Measurements from ENCODE around the gene MYO5A.
A peak's percentile ranks its signal among the peaks of the same experiment; 100 is the strongest.
"Not testable (repeated sequence)": the region's sequence is repeated elsewhere in the genome, so short reads cannot be mapped to it uniquely, and the experiment has no call there.

Gene MYO5A

DNA sequence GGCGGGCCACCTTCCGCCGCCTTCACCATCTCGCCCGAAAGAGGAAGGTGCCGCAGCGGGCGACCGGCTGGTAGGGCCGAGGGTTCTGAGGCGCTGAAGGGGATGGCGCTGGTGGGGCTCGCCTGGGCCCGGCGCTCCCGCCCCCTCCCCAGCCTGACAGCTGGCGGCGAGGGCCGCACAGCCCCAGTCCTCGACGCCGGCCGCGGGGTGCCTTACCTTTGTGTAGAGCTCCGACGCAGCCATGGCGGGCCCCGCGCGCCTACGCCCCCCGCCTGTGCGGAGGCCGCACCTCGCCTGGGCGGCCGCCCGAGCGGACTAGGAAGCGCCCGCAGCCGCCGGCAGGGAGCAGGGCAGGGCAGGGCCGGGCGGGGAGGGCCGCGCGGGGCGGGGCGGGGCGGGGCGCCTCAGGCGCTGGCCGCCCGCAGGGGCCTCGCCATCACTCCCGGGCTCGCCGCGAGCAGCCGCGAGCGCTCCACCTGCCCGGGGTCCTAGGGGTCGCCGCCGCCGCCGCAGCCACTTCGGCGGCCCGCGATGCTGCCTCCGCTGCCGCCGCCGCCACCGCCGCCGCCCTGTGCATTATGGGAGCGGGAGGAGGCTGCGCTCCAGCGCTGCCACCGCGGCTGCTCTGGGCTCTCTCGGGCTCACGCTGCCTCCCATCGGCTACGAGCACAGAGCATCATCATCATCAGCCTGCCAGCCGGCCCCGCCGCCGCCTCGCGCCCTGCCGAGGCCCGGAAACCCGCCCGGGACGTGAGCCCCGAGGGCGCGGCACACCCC is at the start of gene MYO5A:
Gene MYO5A (minus strand): TSS at position 317 of the 777 bp plus-strand sequence. CDS start 74 bp downstream, at position 243.
- DNase-seq: peak; percentile 76

DNA sequence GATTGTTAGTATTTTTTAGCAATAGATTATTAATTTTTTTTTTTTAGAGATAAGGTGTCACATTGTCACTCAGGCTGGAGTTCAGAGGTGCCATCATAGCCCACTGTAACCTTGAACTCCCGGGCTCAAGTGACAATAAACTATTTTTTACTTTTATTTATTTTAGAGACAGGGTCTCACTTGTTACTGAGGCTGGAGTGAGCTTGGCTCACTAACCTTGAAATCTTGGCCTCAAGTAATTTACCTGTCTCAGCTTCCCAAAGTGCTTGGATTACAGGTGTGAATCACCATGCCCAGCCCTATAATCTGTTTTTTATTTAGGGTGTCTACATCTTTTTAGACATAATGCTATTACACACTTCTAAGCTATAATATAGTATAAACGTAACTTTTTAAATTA is 48.0 kb upstream of the MYO5A start:
- DNase-seq: no peak

DNA sequence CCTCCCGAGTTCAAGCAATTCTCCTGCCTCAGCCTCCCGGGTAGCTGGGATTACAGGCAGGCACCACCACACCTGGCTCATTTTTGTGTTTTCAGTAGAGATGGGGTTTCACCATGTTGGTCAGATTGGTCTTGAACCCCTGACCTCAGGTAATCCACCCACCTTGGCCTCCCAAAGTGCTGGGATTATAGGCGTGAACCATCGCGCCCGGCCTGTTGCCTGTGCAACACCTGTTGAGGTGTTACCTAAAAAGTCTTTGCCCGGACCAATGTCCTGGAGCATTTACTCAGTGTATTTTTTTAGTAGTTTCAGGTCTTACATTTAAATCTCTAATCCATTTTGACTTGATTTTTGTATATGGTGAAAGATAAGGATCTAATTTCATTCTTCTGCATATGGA is 46.9 kb upstream of the MYO5A start:
- DNase-seq: not testable (repeated sequence)

DNA sequence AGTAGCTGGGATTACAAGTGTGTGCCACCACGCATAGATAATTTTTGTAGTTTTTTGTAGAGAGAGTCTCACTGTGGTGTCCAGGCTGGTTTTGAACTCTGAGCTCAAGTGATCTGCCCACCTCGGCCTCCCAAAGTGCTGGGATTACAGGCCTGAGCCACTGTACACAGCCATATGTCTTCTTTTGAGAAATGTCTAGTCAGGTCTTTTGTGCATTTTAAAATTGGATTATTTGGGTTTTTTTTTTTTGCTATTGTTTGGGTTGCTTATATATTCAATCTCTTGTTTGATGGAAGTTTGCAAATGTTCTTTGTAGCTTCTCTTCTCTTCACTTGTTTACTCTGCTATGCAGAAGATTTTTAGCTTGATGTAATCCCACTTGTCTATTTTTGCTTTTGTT is 46.4 kb upstream of the MYO5A start:
- DNase-seq: no peak

DNA sequence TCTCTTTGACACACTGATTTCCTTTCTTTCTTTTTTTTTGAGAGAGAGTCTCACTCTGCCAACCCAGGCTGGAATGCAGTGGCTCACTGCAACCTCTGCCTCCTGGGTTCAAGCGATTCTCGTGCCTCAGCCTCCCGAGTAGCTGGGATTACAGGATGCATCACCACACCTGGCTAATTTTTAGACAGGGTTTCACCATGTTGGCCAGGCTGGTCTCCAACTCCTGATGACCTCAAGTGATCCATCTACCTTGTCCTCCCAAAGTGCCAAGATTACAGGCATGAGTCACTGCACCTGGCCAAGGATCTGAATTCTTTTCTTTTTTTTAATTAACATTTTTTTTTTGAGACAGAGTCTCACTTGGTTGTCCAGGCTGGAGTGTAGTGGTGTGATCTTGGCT is 45.9 kb upstream of the MYO5A start:
- not testable (repeated sequence) for DNase-seq

DNA sequence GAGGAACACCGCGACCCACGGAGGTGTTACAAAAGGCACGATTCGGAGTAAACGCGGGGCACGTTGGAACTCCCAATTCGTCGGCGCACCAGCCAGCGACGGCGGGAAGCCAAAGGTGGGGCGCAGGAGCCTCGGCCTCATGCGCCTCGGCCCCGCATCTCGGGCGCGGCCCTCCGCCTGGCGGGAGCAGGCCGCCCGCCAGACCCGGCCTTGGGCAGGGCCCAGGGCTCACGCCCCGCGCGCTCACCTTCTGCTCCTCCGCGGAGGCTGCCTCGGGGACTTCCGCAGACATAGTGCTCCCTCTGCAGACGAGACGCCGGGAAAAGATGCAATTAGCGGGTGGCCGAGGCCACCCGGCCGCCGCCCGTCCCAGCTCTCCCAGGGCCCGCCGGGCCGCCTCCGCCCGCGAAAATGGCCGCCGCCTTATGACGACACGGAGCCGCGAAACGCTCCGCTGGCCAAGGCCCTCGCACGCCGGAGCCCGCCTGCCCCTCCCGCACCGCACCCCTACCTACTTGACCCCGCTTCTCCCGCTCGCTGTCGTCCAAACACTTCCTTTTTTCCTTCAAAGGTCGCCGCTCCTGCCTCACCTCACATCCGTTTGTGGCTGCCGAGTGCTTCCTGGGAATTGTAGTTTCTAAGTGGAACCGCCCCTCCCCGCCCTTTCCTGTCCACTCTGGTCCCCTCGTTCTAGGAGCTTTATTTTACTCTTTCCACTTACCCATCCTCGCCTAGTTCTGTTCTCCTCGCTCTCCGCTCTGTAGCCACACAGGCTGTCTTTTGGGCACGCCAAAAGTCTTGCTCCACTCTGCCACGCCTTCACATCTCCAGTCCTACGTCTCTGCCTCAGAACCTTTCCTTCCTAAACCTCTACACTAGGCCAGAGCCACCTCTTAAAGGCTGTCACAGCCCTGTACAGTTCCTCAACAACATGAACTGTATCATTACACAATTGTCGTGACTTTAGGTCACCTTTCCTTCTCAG is 40.2 kb upstream of the MYO5A start, which contains the start of gene ARPP19:
Gene ARPP19 (minus strand): TSS at position 430 of the 985 bp plus-strand sequence. CDS start 138 bp downstream, at position 292.
- DNase-seq: peak; percentile 91

DNA sequence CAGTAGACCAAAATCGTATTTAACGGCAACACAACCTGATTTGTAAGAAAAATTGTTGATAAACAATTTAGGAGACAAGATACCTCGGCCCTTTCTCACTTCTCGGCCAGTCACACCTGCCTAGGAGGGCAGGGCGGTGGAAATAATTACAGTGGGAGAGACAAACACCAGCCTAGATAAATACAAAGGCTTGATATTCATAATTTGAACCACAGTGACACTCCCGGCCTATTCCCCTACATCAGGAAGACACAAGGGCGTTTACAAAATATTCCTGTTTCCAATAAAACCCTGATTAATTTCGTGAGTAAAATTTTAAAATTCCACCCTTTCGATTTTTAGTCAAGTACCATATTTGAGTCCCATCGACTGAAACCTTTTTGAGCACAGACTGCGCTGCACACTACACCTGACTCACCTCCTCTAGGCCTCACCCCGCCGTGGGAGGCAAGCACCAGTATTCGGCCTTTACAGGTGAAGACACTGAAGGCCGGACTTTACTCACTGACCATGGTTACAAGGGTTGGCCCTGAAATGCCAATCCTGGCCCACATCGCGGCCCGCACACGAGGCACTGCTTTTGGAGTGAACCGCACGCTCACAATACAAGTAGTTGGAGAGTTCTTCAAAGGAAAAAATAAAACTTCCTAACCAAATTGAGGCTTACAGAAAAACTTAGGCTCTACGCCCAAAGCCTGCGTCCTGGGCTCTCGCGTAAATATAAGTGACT is 39.4 kb upstream of the MYO5A start:
- peak; percentile 43 for DNase-seq

DNA sequence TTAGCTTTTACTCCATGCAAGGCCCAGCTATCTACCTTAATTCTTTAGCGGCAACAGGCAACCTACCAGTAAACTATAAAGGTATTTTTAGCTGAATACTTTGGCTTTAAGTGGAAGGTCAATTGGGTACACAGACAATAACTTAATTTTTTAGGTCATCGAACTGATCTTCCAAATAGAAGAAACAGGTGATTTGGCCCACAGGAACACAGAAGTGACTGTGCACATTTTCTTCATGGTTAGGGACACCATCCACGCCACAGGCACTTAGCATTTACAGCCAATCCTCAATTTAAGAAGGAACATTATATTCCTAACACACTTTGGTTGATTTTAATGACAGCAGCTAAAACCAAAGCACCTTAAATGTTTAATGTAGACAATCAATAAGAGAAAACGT is 38.2 kb upstream of the MYO5A start:
- DNase-seq: no peak

DNA sequence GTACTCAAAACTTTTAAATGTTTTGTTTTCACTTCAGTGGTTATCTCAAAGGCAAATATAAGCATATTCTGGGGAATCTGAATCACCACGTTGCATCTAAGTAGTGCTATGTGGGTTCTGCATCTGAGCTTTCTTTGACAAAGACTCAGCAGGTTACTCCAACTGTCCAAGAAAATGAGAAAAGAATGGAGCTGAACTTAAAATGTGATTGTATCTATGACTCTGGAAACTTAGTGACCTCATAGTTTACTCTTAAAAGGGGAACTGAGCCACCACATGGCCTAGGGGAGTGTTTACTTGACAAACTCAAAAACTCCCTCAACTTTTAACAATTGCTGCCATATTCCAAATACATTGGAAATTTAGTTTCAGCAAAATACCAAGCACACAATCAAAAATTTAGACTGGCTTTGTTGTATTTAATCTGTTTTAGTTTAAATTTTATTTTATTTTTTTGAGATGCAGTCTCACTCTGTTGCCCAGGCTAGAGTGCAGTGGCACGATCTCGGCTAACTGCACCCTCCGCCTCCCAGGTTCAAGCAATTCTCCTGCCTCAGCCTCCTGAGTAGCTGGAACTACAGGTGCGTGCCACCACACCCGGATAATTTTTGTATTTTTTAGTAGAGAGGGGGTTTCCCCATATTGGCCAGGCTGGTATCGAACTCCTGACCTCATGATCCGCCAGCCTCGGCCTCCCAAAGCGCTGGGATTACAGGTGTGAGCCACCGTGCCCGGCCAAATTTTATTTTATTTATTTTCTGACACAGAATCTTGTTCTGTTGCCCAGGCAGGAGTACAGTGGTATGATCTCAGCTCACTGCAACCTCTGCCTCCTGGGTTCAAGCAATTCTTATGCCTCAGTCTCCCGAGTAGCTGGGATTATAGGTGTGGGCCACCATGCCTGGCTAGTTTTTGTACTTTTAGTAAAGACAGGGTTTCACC is 37.0 kb upstream of the MYO5A start:
- not testable (repeated sequence) for DNase-seq

DNA sequence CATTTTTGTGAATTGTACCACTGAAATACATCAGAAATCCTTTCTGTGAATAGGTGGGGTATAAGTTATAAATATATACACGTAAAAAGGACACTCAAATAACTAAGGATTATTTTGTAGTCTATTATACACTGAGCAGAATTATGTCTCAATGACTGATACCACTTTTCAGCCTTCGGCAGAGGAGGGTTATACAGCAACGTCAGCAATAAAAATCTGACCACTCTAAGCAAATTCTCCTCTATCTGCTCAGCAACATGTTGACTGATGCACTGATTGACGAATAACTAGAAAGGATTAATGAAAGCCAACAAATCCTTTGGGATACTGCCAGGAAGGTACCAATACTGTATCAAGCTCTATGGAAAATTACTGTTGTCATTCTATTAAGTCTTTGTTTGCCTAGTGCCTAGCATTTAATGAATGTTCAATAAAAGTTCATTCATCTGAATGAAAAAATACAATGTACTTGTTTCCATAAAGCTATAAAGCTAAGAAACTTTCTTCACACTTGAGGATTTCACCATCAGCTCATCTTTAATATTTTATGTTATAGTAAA is 34.9 kb upstream of the MYO5A start:
- no peak for DNase-seq

DNA sequence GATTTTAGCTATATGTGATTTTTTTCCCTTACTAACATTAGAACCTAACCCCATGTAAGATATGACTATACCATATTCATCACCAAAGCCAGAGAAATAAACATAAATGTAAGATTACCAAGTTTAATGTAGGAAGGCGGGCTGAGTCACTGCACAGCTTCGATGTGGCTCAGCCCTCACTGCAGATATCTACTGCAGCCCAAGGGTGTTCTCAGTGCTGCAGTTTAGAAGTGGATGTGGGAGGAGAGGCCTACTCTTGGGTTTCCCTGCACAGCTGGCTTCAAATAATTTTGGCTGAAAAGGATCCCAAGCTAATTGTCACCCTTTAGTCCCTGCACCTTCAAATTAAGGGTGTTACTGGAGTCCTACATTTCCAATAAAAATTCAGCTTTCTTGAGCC is 30.9 kb upstream of the MYO5A start:
- DNase-seq: no peak

DNA sequence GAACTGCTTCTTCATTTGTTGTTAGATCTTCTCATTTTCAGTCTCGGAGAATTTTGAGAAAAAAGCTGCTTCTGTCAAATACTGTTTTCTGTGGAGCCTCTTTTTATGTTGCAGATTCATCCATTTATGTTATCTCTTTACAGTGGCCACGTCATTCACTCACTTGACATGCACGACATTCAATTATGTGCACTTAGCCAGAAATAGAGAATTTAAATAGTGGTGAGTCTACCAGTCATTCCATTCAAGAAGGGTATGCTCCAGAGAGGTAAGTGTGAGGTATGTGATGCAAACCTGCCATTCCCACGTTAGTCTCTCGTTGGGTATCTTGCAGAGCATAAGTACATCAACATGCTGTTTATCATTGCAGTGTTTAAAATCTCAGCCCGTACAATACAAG is 30.3 kb upstream of the MYO5A start:
- DNase-seq: no peak

DNA sequence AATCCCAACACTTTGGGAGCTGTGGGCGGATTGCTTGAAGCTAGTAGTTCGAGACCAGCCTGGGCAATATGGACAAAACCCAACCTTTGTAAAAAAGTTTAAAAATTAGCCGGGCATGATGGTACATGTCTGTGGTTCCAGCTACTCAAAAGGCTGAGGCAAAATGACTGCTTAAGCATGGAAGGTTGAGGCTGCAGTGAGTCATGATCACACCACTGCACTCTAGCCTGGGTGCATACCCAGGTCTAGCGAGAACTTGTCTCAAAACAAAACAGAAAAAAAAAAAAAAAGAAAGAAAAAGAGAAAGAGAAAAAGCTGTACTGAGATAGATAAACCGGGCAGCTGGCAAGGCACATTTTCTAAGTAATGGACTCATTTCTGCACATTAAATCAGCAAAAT is 29.5 kb upstream of the MYO5A start:
- DNase-seq: no peak

DNA sequence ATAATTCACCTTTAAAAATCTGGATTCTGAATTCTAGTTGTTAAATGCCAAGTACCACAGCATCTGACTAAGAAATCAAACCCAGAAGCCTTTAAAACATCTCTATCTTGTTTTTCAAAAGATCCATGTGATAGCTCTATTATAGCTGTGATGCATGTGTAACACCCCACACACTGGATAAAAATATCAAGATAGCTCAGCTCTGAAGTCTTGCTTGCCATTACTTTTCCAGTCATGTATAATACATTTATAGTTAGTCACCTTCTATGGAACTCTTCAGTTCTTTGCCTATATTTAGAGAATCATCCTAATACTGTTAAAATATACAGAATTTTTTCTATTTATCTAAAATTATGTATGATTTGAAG is 28.6 kb upstream of the MYO5A start:
- no peak for DNase-seq

DNA sequence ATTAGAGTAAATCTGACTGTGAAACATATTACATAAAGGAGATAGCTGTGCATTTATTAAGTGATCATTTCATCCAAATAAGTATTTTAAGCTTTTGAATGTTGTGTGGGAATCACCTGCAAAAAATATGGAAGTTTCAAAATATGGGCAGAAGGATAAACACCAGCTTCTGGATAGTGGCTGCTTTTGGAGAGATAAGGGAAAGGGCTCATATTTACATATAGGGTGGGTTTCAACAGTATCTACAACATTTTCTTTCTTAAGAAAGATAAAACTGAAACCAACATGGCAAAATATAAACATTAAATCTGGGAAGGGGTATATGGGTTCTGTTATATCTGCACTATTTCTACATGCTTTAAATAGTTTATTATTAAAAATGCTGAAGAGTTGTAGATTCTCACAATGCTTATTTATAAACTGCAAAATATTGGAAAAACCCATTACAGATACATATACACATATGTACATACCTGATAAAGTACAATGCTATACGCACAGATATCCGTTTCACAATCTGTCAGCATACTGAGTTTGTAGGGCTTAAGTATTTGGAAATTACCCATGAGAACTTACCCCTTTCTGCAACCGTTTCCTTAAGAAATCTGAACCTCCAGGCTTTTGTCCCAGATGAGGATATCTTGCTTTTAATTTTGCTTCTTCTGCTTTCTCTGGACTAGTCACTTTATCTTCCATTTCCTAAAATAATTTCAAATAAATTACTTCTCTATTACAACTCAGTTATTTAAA is 28.0 kb upstream of the MYO5A start:
- no peak for DNase-seq

DNA sequence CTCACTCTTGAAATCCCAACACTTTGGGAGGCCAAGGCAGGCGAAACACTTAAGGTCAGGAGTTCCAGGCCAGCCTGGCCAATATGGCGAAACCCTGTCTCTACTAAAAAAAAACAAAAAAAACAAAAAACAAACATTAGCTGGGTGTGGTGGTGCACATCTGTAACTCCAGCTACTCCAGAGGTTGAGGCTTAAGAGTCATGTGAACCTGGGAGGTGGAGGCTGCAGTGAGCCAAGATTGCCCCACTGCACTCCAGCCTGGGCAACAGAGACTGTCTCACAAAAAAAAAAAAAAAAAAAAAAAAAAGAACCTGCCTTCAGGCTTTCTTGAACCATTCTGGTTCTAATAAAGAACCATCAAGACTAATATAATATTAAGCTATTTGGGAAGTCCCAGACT is 23.6 kb upstream of the MYO5A start:
- no peak for DNase-seq

DNA sequence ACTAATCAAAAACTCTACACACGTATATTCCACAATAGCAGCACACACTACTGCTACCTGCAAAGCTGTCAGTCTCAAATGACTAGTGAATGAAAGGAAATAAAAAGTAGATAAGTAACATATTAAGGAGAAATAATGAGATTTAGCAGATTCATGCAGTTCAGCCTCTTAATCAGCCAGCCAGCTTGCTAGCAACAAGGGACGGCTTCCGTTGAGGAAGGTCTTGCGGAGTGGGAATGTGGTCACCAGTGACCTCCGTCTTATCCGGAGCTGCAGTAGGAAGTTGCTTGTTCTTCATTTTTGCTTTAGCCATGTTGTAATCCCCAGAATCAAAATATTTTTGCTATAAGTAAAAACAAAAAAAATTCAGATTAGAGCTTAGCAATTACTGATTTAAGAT is 23.1 kb upstream of the MYO5A start:
- no peak for DNase-seq

DNA sequence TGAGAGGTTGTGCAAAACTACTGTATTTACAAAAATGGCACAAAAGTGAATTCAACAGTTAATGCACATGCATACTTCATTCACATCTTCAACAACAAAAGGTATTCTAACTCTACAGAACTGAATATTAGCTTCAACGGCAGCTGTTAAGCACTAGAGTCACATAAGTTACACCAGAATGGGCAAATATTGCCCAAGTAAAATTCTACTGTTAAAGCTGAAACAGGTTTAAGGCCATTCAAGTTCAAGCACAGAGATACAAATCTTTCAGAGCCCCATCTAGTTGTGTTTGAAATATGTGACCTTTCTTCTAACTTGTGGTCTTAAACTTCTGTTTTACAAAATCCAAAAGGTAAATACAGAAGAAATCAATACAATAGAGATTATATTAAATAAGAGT is 22.5 kb upstream of the MYO5A start:
- not testable (repeated sequence) for DNase-seq

DNA sequence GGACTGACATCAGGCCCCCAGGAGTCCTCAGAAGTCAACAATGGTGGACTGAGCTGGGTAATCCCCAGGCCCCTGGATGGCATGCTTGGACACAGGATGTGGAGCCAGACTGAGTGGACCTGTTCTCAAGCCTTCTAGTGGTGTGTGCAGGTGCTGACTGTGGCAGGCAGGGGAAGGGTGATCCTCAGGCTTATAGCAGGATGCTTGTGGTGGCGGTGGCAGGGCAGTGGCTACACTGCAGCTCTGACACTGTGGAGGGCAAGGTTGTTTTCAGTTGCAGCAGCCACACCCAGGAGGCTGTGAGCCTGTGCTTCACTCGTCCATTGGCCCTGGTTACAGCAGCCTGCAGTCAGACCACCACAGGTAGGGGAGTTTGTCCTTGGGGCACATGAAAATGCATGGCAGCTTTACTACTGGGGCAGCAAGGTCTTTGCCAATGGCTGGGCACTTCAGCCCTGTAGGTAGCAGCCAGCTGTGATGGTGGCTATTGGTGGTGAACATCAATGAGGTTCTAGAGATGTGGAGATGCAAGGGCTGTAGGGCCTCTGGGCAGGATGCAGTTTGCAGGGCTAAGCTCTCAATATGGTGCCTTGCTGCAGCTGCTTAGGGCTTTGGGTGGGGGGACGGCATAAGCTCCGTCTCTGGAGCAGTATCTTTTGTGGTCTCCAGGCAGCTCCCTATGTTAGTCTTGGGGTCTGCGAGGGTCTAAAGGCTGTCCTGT is 17.5 kb upstream of the MYO5A start:
- no peak for DNase-seq

DNA sequence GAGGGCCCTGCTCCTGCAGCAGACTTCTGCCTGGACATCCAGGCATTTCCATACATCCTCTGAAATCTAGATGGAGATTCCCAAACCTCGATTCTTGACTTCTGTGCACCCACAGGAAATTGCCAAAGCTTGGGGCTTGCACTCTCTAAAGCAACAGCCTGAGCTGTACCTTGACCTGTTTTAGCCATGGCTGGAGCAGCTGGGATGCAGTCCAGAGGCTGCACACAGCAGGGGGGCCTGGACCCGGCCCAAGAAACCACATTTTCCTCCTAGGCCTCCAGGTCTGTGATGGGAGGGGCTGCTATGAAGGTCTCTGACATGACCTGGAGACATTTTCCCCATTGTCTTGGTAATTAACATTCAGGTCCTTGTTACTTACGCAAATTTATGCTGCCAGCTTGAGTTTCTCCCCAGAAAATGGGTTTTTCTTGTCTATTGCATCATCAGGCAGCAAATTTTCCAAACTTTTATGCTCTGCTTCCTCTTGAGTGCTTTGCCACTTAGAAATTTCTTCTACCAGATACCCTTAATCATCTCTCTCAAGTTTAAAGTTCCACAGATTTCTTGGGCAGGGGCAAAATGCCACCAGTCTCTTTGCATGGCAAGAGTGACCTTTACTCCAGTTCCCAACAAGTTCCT is 11.8 kb upstream of the MYO5A start:
- no peak for DNase-seq
